WTC11 (cell line): ENCODE results near the gene MEX3B. TPM values are rescaled to one million over a fixed set of nuclear protein-coding genes. Genes with fewer than 3 reads are reported as not detected.

Experiments
- ATAC-seq: fragments of 200-7000 bp; cut with Tn5 transposase; 2 replicates; pipeline ENCODE4 v1.10.0; 2021; ENCODE audit warnings: mild to moderate bottlenecking, moderate library complexity
- CTCF ChIA-PET: fragments of 300-600 bp; sonication (Branson Sonifier 250); formaldehyde crosslinking; loops from one replicate; lab custom pipeline; 2021; ENCODE audit warnings: antibody characterized with exemption; lab: Charles Lee
- POLR2A ChIA-PET: fragments of 350-600 bp; sonication (Branson Sonifier 250); formaldehyde crosslinking; loops from one replicate; lab custom pipeline; 2021; ENCODE audit warnings: antibody characterized with exemption; lab: Charles Lee
- DNase-seq: peaks from one replicate; pipeline ENCODE4 v3.0.0; 2021; ENCODE audit warnings: low spot score
- H3K27ac Mint-ChIP-seq: 2 replicates; pipeline ENCODE4 v1.8.0; 2021; ENCODE audit warnings: mixed read lengths
- H3K27me3 Mint-ChIP-seq: 2 replicates; pipeline ENCODE4 v1.8.0; 2021; ENCODE audit warnings: low read depth, mild to moderate bottlenecking, moderate library complexity, mixed read lengths
- H3K36me3 Mint-ChIP-seq: 2 replicates; pipeline ENCODE4 v1.8.0; 2021; ENCODE audit warnings: mixed read lengths
- H3K4me1 Mint-ChIP-seq: 2 replicates; pipeline ENCODE4 v1.8.0; 2022; ENCODE audit warnings: mixed read lengths
- H3K4me3 Mint-ChIP-seq: 2 replicates; pipeline ENCODE4 v1.8.0; 2021; ENCODE audit warnings: mild to moderate bottlenecking, moderate library complexity, mixed read lengths
- H3K9me3 Mint-ChIP-seq: 2 replicates; pipeline ENCODE4 v1.8.0; 2021; ENCODE audit warnings: mixed read lengths
- EMX1 ChIP-seq: fragments of 250-450 bp; sonication (Bioruptor Pico); IDR thresholded peaks from 2 replicates; pipeline ENCODE4 v1.8.0; 2021; ENCODE audit warnings: mild to moderate bottlenecking
- ESRRA ChIP-seq: sonication (generic); formaldehyde crosslinking; IDR thresholded peaks from 2 replicates; pipeline ENCODE4 v1.8.1; 2022; ENCODE audit warnings: mild to moderate bottlenecking, missing genetic modification reagents, borderline replicate concordance
- FOXJ3 ChIP-seq: sonication (generic); formaldehyde crosslinking; IDR thresholded peaks from 2 replicates; pipeline ENCODE4 v1.9.0; 2021; ENCODE audit warnings: missing genetic modification reagents, mild to moderate bottlenecking, borderline replicate concordance
- HMGA2 ChIP-seq: fragments of 250-450 bp; sonication (Bioruptor Pico); IDR thresholded peaks from 2 replicates; pipeline ENCODE4 v1.4.0; 2021; ENCODE audit warnings: mild to moderate bottlenecking, moderate library complexity
- KAT7 ChIP-seq: sonication (generic); formaldehyde crosslinking; IDR thresholded peaks from 2 replicates; pipeline ENCODE4 v1.8.1; 2023; ENCODE audit warnings: missing genetic modification reagents, mild to moderate bottlenecking, borderline replicate concordance
- NFYB ChIP-seq: sonication (generic); formaldehyde crosslinking; conservative IDR thresholded peaks from 2 replicates; pipeline ENCODE4 v1.8.0; 2022; ENCODE audit warnings: low read depth, missing genetic modification reagents
- NR1H2 ChIP-seq: sonication (generic); formaldehyde crosslinking; IDR thresholded peaks from 2 replicates; pipeline ENCODE4 v1.9.0; 2021; ENCODE audit warnings: mild to moderate bottlenecking, moderate library complexity, missing genetic modification reagents
- NR2C2 ChIP-seq: sonication (generic); formaldehyde crosslinking; IDR thresholded peaks from 2 replicates; pipeline ENCODE4 v1.8.0; 2022; ENCODE audit warnings: mild to moderate bottlenecking, missing genetic modification reagents
- NR3C1 ChIP-seq: sonication (generic); formaldehyde crosslinking; conservative IDR thresholded peaks from 2 replicates; pipeline ENCODE4 v1.8.1; 2023; ENCODE audit warnings: low read depth, mild to moderate bottlenecking, missing genetic modification reagents
- PRRX2 ChIP-seq: fragments of 250-450 bp; sonication (Bioruptor Pico); IDR thresholded peaks from 2 replicates; pipeline ENCODE4 v1.8.0; 2021; ENCODE audit warnings: mild to moderate bottlenecking
- RELA ChIP-seq: sonication (generic); formaldehyde crosslinking; IDR thresholded peaks from 2 replicates; pipeline ENCODE4 v1.8.1; 2022; ENCODE audit warnings: missing genetic modification reagents, mild to moderate bottlenecking, borderline replicate concordance
- RORB ChIP-seq: fragments of 250-450 bp; sonication (Bioruptor Pico); IDR thresholded peaks from 2 replicates; pipeline ENCODE4 v1.9.0; 2021; ENCODE audit warnings: mild to moderate bottlenecking
- ZBTB21 ChIP-seq: sonication (generic); formaldehyde crosslinking; IDR thresholded peaks from 2 replicates; pipeline ENCODE4 v1.8.1; 2023; ENCODE audit warnings: mild to moderate bottlenecking, missing genetic modification reagents, borderline replicate concordance
- ZNF317 ChIP-seq: sonication (generic); formaldehyde crosslinking; IDR thresholded peaks from 2 replicates; pipeline ENCODE4 v1.8.1; 2023; ENCODE audit warnings: low read depth, mild to moderate bottlenecking, moderate library complexity, missing genetic modification reagents, borderline replicate concordance
- ZNF671 ChIP-seq: fragments of 250-450 bp; sonication (Bioruptor Pico); IDR thresholded peaks from 2 replicates; pipeline ENCODE4 v1.8.0; 2021; ENCODE audit warnings: mild to moderate bottlenecking
- total RNA-seq: library from RNA; stranded (reverse); gene quantifications from 3 replicates; pipeline ENCODE4 v1.2.3, GENCODE V29; 2021
- TF ChIP-seq, protein P1 (sequence below): sonication (generic); formaldehyde crosslinking; IDR thresholded peaks from 2 replicates; pipeline ENCODE4 v1.8.0; 2022; ENCODE audit warnings: missing genetic modification reagents
- TF ChIP-seq, protein P2 (sequence below): sonication (generic); formaldehyde crosslinking; IDR thresholded peaks from 2 replicates; pipeline ENCODE4 v1.8.0; 2023; ENCODE audit warnings: missing genetic modification reagents
- TF ChIP-seq, protein P3 (sequence below): fragments of 250-450 bp; sonication (Bioruptor Pico); IDR thresholded peaks from 2 replicates; pipeline ENCODE4 v2.1.2; 2022; ENCODE audit warnings: mild to moderate bottlenecking, moderate library complexity
- TF ChIP-seq, protein P4 (sequence below): sonication (generic); formaldehyde crosslinking; IDR thresholded peaks from 2 replicates; pipeline ENCODE4 v1.8.1; 2023; ENCODE audit warnings: mild to moderate bottlenecking, moderate library complexity, missing genetic modification reagents
- TF ChIP-seq, protein P5 (sequence below): fragments of 250-450 bp; sonication (Bioruptor Pico); IDR thresholded peaks from 2 replicates; pipeline ENCODE4 v1.8.0; 2021; ENCODE audit warnings: mild to moderate bottlenecking
- TF ChIP-seq, protein P6 (sequence below): sonication (generic); formaldehyde crosslinking; IDR thresholded peaks from 2 replicates; pipeline ENCODE4 v1.8.0; 2022; ENCODE audit warnings: mild to moderate bottlenecking, missing genetic modification reagents

MEX3B gene
- total RNA-seq, 1 experiment from 2014 or later = 8.8 TPM

DNA sequence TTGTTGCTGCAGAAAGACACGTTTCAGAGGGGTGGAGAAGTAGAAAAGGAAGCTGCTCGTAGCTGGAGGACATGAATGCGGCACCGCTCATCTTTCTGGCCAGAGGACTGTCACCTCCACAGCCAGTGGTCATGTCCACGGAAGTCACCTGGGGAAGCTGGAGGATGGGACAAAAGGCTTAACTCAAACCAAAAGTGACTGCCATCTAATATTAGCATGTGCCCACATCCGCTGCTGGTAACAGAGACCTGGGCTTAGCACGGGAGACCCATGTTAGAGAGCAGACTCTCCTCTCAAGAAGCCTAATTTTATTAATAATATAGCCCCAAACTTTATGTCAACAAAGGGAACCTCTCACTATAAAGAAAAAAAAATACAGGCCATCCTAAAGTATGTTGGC lies 5.9 kb downstream of the MEX3B start (continued):
- TF ChIP-seq PRRX2 (no peak), ESRRA (CRISPR knock-in tag) (no peak), KAT7 (no peak), NFYB (CRISPR knock-in tag) (no peak)
- TF ChIP-seq, protein P1, sequence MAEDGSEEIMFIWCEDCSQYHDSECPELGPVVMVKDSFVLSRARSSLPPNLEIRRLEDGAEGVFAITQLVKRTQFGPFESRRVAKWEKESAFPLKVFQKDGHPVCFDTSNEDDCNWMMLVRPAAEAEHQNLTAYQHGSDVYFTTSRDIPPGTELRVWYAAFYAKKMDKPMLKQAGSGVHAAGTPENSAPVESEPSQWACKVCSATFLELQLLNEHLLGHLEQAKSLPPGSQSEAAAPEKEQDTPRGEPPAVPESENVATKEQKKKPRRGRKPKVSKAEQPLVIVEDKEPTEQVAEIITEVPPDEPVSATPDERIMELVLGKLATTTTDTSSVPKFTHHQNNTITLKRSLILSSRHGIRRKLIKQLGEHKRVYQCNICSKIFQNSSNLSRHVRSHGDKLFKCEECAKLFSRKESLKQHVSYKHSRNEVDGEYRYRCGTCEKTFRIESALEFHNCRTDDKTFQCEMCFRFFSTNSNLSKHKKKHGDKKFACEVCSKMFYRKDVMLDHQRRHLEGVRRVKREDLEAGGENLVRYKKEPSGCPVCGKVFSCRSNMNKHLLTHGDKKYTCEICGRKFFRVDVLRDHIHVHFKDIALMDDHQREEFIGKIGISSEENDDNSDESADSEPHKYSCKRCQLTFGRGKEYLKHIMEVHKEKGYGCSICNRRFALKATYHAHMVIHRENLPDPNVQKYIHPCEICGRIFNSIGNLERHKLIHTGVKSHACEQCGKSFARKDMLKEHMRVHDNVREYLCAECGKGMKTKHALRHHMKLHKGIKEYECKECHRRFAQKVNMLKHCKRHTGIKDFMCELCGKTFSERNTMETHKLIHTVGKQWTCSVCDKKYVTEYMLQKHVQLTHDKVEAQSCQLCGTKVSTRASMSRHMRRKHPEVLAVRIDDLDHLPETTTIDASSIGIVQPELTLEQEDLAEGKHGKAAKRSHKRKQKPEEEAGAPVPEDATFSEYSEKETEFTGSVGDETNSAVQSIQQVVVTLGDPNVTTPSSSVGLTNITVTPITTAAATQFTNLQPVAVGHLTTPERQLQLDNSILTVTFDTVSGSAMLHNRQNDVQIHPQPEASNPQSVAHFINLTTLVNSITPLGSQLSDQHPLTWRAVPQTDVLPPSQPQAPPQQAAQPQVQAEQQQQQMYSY (CRISPR knock-in tag) = no peak
- TF ChIP-seq, protein P2, sequence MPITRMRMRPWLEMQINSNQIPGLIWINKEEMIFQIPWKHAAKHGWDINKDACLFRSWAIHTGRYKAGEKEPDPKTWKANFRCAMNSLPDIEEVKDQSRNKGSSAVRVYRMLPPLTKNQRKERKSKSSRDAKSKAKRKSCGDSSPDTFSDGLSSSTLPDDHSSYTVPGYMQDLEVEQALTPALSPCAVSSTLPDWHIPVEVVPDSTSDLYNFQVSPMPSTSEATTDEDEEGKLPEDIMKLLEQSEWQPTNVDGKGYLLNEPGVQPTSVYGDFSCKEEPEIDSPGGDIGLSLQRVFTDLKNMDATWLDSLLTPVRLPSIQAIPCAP (CRISPR knock-in tag) = no peak
- TF ChIP-seq, all 79 proteins: peak for 0

DNA sequence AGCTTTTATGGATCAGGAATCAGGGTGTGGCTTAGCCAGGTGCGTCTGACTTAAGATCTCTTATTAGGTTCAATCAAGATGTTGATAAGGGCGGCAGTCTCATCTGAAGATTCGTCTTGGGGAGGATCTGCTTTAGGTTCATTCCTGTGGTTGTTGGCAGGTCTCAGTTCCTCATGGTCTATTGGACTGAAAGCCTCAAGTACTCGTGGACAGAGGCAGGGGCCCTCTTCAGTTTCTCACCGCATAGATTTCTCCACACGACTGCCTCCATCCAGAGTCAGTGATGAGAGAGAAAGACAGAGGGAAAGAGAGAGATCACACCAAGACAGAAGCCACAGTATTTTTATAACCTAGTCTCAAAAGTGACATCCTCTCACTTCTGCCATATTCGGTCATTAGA lies 9.4 kb downstream of the MEX3B start:
- Mint-ChIP-seq H3K36me3 (no peaks in the 10 kb centered on the region), H3K4me3 (no peak overlapping the region), H3K27ac (no peak overlapping the region), H3K27me3 (peaks cover 9% of the 10 kb centered on the region), H3K4me1 (peaks cover 8% of the 10 kb centered on the region), H3K9me3 (no peaks in the 10 kb centered on the region)
- TF ChIP-seq FOXJ3 (CRISPR knock-in tag) (no peak), ZBTB21 (CRISPR knock-in tag) (no peak), NR2C2 (no peak), RORB (CRISPR knock-in tag) (no peak), EMX1 (CRISPR knock-in tag) (no peak), ZNF671 (CRISPR knock-in tag) (no peak), HMGA2 (CRISPR knock-in tag) (no peak), ESRRA (CRISPR knock-in tag) (no peak), RELA (no peak), NR1H2 (CRISPR knock-in tag) (no peak), NR3C1 (CRISPR knock-in tag) (no peak), ZNF317 (CRISPR knock-in tag) (no peak)
- TF ChIP-seq, protein P3, sequence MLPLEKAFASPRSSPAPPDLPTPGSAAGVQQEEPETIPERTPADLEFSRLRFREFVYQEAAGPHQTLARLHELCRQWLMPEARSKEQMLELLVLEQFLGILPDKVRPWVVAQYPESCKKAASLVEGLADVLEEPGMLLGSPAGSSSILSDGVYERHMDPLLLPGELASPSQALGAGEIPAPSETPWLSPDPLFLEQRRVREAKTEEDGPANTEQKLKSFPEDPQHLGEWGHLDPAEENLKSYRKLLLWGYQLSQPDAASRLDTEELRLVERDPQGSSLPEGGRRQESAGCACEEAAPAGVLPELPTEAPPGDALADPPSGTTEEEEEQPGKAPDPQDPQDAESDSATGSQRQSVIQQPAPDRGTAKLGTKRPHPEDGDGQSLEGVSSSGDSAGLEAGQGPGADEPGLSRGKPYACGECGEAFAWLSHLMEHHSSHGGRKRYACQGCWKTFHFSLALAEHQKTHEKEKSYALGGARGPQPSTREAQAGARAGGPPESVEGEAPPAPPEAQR (CRISPR knock-in tag) = no peak
- TF ChIP-seq, protein P4, sequence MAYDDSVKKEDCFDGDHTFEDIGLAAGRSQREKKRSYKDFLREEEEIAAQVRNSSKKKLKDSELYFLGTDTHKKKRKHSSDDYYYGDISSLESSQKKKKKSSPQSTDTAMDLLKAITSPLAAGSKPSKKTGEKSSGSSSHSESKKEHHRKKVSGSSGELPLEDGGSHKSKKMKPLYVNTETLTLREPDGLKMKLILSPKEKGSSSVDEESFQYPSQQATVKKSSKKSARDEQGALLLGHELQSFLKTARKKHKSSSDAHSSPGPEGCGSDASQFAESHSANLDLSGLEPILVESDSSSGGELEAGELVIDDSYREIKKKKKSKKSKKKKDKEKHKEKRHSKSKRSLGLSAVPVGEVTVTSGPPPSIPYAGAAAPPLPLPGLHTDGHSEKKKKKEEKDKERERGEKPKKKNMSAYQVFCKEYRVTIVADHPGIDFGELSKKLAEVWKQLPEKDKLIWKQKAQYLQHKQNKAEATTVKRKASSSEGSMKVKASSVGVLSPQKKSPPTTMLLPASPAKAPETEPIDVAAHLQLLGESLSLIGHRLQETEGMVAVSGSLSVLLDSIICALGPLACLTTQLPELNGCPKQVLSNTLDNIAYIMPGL (CRISPR knock-in tag) = no peak
- TF ChIP-seq, protein P5, sequence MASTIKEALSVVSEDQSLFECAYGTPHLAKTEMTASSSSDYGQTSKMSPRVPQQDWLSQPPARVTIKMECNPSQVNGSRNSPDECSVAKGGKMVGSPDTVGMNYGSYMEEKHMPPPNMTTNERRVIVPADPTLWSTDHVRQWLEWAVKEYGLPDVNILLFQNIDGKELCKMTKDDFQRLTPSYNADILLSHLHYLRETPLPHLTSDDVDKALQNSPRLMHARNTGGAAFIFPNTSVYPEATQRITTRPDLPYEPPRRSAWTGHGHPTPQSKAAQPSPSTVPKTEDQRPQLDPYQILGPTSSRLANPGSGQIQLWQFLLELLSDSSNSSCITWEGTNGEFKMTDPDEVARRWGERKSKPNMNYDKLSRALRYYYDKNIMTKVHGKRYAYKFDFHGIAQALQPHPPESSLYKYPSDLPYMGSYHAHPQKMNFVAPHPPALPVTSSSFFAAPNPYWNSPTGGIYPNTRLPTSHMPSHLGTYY = no peak
- TF ChIP-seq, protein P6, sequence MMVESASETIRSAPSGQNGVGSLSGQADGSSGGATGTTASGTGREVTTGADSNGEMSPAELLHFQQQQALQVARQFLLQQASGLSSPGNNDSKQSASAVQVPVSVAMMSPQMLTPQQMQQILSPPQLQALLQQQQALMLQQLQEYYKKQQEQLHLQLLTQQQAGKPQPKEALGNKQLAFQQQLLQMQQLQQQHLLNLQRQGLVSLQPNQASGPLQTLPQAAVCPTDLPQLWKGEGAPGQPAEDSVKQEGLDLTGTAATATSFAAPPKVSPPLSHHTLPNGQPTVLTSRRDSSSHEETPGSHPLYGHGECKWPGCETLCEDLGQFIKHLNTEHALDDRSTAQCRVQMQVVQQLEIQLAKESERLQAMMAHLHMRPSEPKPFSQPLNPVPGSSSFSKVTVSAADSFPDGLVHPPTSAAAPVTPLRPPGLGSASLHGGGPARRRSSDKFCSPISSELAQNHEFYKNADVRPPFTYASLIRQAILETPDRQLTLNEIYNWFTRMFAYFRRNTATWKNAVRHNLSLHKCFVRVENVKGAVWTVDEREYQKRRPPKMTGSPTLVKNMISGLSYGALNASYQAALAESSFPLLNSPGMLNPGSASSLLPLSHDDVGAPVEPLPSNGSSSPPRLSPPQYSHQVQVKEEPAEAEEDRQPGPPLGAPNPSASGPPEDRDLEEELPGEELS (CRISPR knock-in tag) = no peak
- no peak for ATAC-seq
- CTCF ChIA-PET = no interaction called here
- no peak for DNase-seq
- POLR2A ChIA-PET = no interaction called here
